B cell (primary cell): ENCODE data around the gene PCDH9.

Experiments used
- EZH2 ChIP-seq: IDR thresholded peaks from 2 replicates; pipeline ENCODE4 v1.6.1; 2012; ENCODE audit warnings: borderline replicate concordance, low read depth, mild to moderate bottlenecking, moderate library complexity, low read length; ENCODE audit not compliant: insufficient read depth, poor library complexity, severe bottlenecking
- TF ChIP-seq, protein P1 (sequence below): fragments of 200-600 bp; IDR thresholded peaks from one replicate; pipeline ENCODE4 v1.8.0; 2022; ENCODE audit warnings: antibody characterized with exemption, mild to moderate bottlenecking

DNA sequence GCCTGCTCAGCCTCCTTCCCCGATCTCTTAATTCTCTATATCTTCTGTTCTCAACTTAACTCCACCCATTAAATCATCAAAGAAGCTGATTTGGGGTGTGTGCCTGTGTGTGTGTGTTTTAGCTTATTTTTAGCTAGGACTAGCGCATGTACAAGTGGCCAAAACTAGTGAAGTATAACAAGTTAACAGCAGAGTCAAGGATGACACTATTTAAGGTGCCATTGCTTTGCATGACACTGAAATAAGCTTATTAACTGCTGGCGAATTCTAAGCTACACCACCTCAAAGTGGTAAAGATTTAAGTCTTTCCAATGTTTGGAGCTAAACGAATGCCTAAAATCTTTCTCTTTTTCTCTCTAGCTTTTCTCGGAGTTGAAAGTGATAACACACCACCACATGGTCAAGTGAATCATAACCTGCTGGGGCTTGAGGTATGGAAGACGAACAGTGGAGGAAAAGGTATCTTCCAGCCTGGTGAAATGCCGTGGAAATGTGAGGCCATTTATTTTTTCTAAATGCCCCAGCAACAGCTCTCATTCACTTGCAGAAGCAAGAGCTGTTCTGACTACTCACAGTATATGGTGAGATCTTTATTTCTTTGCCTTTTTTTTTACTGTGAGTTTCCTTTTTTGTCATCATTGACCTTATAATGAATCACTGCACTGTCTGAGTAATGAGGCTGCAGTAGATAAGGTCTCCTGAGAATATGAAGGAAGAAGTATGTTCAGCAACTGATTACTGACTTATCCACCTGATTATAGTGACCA is 570.3 kb downstream of the PCDH9 start:
- TF ChIP-seq, protein P1, sequence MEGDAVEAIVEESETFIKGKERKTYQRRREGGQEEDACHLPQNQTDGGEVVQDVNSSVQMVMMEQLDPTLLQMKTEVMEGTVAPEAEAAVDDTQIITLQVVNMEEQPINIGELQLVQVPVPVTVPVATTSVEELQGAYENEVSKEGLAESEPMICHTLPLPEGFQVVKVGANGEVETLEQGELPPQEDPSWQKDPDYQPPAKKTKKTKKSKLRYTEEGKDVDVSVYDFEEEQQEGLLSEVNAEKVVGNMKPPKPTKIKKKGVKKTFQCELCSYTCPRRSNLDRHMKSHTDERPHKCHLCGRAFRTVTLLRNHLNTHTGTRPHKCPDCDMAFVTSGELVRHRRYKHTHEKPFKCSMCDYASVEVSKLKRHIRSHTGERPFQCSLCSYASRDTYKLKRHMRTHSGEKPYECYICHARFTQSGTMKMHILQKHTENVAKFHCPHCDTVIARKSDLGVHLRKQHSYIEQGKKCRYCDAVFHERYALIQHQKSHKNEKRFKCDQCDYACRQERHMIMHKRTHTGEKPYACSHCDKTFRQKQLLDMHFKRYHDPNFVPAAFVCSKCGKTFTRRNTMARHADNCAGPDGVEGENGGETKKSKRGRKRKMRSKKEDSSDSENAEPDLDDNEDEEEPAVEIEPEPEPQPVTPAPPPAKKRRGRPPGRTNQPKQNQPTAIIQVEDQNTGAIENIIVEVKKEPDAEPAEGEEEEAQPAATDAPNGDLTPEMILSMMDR: no peak
- TF ChIP-seq EZH2: no peak
